ENCODE data around the gene NFATC1.

Gene NFATC1

DNA sequence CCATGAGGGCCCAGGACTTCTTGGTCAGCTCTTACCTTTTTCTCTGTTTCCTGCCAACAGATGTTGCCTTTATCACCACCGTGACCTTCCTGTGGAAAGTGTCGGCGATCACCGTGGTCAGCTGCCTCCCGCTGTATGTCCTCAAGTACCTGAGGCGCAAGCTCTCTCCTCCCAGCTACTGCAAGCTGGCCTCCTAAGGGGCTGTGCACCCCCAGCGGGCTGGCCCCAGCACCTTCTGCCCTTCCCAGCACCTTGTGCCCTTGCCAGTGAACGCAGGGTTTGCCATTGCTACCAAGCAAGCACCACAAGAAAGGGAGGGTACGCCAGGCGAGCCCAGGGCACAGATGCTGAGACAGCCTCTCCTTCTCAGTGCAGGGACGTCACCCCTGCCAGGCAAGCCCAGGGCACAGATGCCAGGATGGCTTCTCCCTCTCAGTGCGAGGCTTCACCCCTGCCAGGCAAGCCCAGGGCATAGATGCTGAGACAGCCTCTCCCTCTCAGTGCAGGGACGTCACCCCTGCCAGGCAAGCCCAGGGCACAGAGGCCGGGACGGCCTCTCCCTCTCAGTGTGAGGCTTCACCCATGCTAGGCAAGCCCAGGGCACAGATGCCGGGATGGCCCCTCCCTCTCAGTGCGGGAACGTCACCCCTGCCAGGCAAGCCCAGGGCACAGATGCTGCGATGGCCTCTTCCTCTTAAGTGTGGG lies 18.4 kb upstream of the NFATC1 start:
- TF ChIP-seq, protein P1, sequence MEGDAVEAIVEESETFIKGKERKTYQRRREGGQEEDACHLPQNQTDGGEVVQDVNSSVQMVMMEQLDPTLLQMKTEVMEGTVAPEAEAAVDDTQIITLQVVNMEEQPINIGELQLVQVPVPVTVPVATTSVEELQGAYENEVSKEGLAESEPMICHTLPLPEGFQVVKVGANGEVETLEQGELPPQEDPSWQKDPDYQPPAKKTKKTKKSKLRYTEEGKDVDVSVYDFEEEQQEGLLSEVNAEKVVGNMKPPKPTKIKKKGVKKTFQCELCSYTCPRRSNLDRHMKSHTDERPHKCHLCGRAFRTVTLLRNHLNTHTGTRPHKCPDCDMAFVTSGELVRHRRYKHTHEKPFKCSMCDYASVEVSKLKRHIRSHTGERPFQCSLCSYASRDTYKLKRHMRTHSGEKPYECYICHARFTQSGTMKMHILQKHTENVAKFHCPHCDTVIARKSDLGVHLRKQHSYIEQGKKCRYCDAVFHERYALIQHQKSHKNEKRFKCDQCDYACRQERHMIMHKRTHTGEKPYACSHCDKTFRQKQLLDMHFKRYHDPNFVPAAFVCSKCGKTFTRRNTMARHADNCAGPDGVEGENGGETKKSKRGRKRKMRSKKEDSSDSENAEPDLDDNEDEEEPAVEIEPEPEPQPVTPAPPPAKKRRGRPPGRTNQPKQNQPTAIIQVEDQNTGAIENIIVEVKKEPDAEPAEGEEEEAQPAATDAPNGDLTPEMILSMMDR (IDR thresholded peaks at IDR 0.05; ENCODE audit: insufficient read depth, low read length, poor library complexity, severe bottlenecking): no peak
- H3K27me3 ChIP-seq (replicated peaks; ENCODE audit: control insufficient read depth, insufficient read depth, low read length): no peaks in the 10 kb centered on the region
- no peak overlapping the region for H3K4me3 ChIP-seq (replicated peaks; ENCODE audit: low read depth, low read length)
- DNase-seq (ENCODE audit: extremely low read depth, insufficient read length): no peak
- peaks cover 3% of the 10 kb centered on the region for H3K36me3 ChIP-seq (ENCODE audit: control insufficient read depth, insufficient read depth, low read length)

GRCh38 chr18:79378536-79379250 lies 17.0 kb upstream of the NFATC1 start:
- peak; percentile 74 for DNase-seq (ENCODE audit: extremely low read depth, insufficient read length)
- H3K4me3 ChIP-seq (replicated peaks; ENCODE audit: low read depth, low read length): no peak overlapping the region
- TF ChIP-seq, protein P1 (IDR thresholded peaks at IDR 0.05; ENCODE audit: insufficient read depth, low read length, poor library complexity, severe bottlenecking): peak; percentile 92
- peaks cover 3% of the 10 kb centered on the region for H3K36me3 ChIP-seq (ENCODE audit: control insufficient read depth, insufficient read depth, low read length)
- H3K27me3 ChIP-seq (replicated peaks; ENCODE audit: control insufficient read depth, insufficient read depth, low read length): no peaks in the 10 kb centered on the region

GRCh38 chr18:79379251-79379905 lies 16.4 kb upstream of the NFATC1 start:
- TF ChIP-seq, protein P1 (IDR thresholded peaks at IDR 0.05; ENCODE audit: insufficient read depth, low read length, poor library complexity, severe bottlenecking): no peak
- Histone ChIP-seq H3K27me3 (replicated peaks; ENCODE audit: control insufficient read depth, insufficient read depth, low read length) (no peaks in the 10 kb centered on the region), H3K36me3 (ENCODE audit: control insufficient read depth, insufficient read depth, low read length) (peaks cover 3% of the 10 kb centered on the region), H3K4me3 (replicated peaks; ENCODE audit: low read depth, low read length) (no peak overlapping the region)
- DNase-seq (ENCODE audit: extremely low read depth, insufficient read length): no peak

GRCh38 chr18:79379931-79380815 lies 15.6 kb upstream of the NFATC1 start:
- no peaks in the 10 kb centered on the region for H3K27me3 ChIP-seq (replicated peaks; ENCODE audit: control insufficient read depth, insufficient read depth, low read length)
- H3K36me3 ChIP-seq (ENCODE audit: control insufficient read depth, insufficient read depth, low read length): peaks cover 3% of the 10 kb centered on the region
- no peak overlapping the region for H3K4me3 ChIP-seq (replicated peaks; ENCODE audit: low read depth, low read length)
- DNase-seq (ENCODE audit: extremely low read depth, insufficient read length): no peak
- TF ChIP-seq, protein P1 (IDR thresholded peaks at IDR 0.05; ENCODE audit: insufficient read depth, low read length, poor library complexity, severe bottlenecking): no peak

Data from GM06990 (cell line).